ENCODE measurements around the gene SPEM3. TPM values are rescaled to one million over a fixed set of nuclear protein-coding genes. Genes with fewer than 3 reads are reported as not detected.

SPEM3 gene
- total and polyA plus RNA-seq, 2 experiments from 2014 or later = not detected

GRCh38 chr17:7437950-7438614 lies 9.4 kb downstream of the SPEM3 start:
- Histone ChIP-seq H3K4me3 (peak overlapping the region; percentile 21), H2AFZ (peak overlapping the region; percentile 39), H3K27ac (no peak overlapping the region), H3K9me2 (replicated peaks; ENCODE audit: insufficient read depth) (no peaks in the 10 kb centered on the region), H3K79me2 (peaks cover 2% of the 10 kb centered on the region), H3K36me3 (replicated peaks; ENCODE audit: insufficient read depth, low read depth) (no peaks in the 10 kb centered on the region), H3K9me3 (ENCODE audit: low read depth) (no peaks in the 10 kb centered on the region), H3K4me1 (ENCODE audit: insufficient read depth) (peaks cover 50% of the 10 kb centered on the region), H3K4me2 (peak overlapping the region; percentile 99), H3K27me3 (peaks cover 29% of the 10 kb centered on the region), H4K20me1 (ENCODE audit: insufficient read depth, poor library complexity, severe bottlenecking) (no peaks in the 10 kb centered on the region)
- 17% methylated on average over 25 of the region's 48 CpGs for WGBS (ENCODE audit: low lambda C conversion rate, missing lambda C conversion rate)
- peak; percentile 80 for DNase-seq (ENCODE audit: low spot score)
- TF ChIP-seq EZH2 (IDR thresholded peaks at IDR 0.05; ENCODE audit: borderline replicate concordance) = no peak
- TF ChIP-seq EZH2phosphoT487 (IDR thresholded peaks at IDR 0.05; ENCODE audit: low read depth, severe bottlenecking, unreplicated experiment) = no peak
- TF ChIP-seq CTCF (IDR thresholded peaks at IDR 0.05; ENCODE audit: poor library complexity) = no peak

GRCh38 chr17:7438656-7439460 lies 10.2 kb downstream of the SPEM3 start:
- TF ChIP-seq EZH2 (IDR thresholded peaks at IDR 0.05; ENCODE audit: borderline replicate concordance) (no peak), CTCF (IDR thresholded peaks at IDR 0.05; ENCODE audit: poor library complexity) (no peak), EZH2phosphoT487 (IDR thresholded peaks at IDR 0.05; ENCODE audit: low read depth, severe bottlenecking, unreplicated experiment) (no peak)
- no peak overlapping the region for H2AFZ ChIP-seq
- no peak overlapping the region for H3K27ac ChIP-seq
- H3K4me3 ChIP-seq = no peak overlapping the region
- WGBS (ENCODE audit: low lambda C conversion rate, missing lambda C conversion rate) = 41% methylated on average over 11 of the region's 11 CpGs
- no peaks in the 10 kb centered on the region for H4K20me1 ChIP-seq (ENCODE audit: insufficient read depth, poor library complexity, severe bottlenecking)
- peak overlapping the region; percentile 99 for H3K4me2 ChIP-seq
- no peaks in the 10 kb centered on the region for H3K36me3 ChIP-seq (replicated peaks; ENCODE audit: insufficient read depth, low read depth)
- no peak for DNase-seq (ENCODE audit: low spot score)
- H3K27me3 ChIP-seq = peaks cover 29% of the 10 kb centered on the region
- H3K79me2 ChIP-seq = peaks cover 2% of the 10 kb centered on the region
- no peaks in the 10 kb centered on the region for H3K9me2 ChIP-seq (replicated peaks; ENCODE audit: insufficient read depth)
- H3K9me3 ChIP-seq (ENCODE audit: low read depth) = no peaks in the 10 kb centered on the region
- peaks cover 50% of the 10 kb centered on the region for H3K4me1 ChIP-seq (ENCODE audit: insufficient read depth)

GRCh38 chr17:7439462-7440112 lies 10.9 kb downstream of the SPEM3 start, which contains the start of gene FGF11:
Gene FGF11 (plus strand): TSS chr17:7439512. CDS start chr17:7439621, 109 bp downstream.
- Histone ChIP-seq H3K27me3 (peaks cover 29% of the 10 kb centered on the region), H3K36me3 (replicated peaks; ENCODE audit: insufficient read depth, low read depth) (no peaks in the 10 kb centered on the region), H2AFZ (peak within 1 kb of the TSS; percentile 55), H3K4me2 (peak within 1 kb of the TSS; percentile 99), H3K4me3 (peak within 1 kb of the TSS; percentile 75), H4K20me1 (ENCODE audit: insufficient read depth, poor library complexity, severe bottlenecking) (no peaks in the 10 kb centered on the region), H3K27ac (peak within 1 kb of the TSS; percentile 49), H3K9me2 (replicated peaks; ENCODE audit: insufficient read depth) (no peaks in the 10 kb centered on the region), H3K9me3 (ENCODE audit: low read depth) (no peaks in the 10 kb centered on the region), H3K79me2 (peaks cover 2% of the 10 kb centered on the region), H3K4me1 (ENCODE audit: insufficient read depth) (peaks cover 50% of the 10 kb centered on the region)
- peak; percentile 40 for DNase-seq (ENCODE audit: low spot score)
- WGBS (ENCODE audit: low lambda C conversion rate, missing lambda C conversion rate) = 2% methylated on average over 42 of the region's 50 CpGs
- no peak for TF ChIP-seq EZH2phosphoT487 (IDR thresholded peaks at IDR 0.05; ENCODE audit: low read depth, severe bottlenecking, unreplicated experiment)
